HG03066 (cell line): ENCODE results near the gene KIF21B.

Experiments used
- ATAC-seq: cut with Tn5 transposase; IDR thresholded peaks from one replicate; pipeline ENCODE4 v1.9.1; 2021; ENCODE audit warnings: low read depth; ENCODE audit not compliant: unreplicated experiment

Gene KIF21B

GRCh38 chr1:201049248-201049831 is 25.8 kb upstream of the KIF21B start:
- ATAC-seq, result no peak

GRCh38 chr1:201048521-201048920 is 25.0 kb upstream of the KIF21B start:
- ATAC-seq, result no peak

- no peak for ATAC-seq
Observed at GRCh38 chr1:201044119-201044518, 20.6 kb upstream of the KIF21B start.

GRCh38 chr1:201042779-201043461 is 19.4 kb upstream of the KIF21B start:
- ATAC-seq, result no peak

- no peak for ATAC-seq
Observed at GRCh38 chr1:201041011-201041410, 17.5 kb upstream of the KIF21B start.

GRCh38 chr1:201039876-201040275 is 16.4 kb upstream of the KIF21B start:
- ATAC-seq, result no peak

- ATAC-seq, result no peak
Observed at GRCh38 chr1:201039418-201039817, 15.9 kb upstream of the KIF21B start.

- no peak for ATAC-seq
Observed at GRCh38 chr1:201038186-201038876, 14.8 kb upstream of the KIF21B start.

GRCh38 chr1:201036188-201036842 is 12.8 kb upstream of the KIF21B start:
- ATAC-seq, result no peak

GRCh38 chr1:201034671-201035070 is 11.2 kb upstream of the KIF21B start:
- ATAC-seq, result no peak

GRCh38 chr1:201032408-201032807 is 8.9 kb upstream of the KIF21B start:
- ATAC-seq, result no peak

- ATAC-seq, result no peak
Observed at GRCh38 chr1:201028461-201028889, 5.0 kb upstream of the KIF21B start.

- no peak for ATAC-seq
Observed at GRCh38 chr1:201026836-201027235, 3.3 kb upstream of the KIF21B start.

- no peak for ATAC-seq
Observed at GRCh38 chr1:201026234-201026633, 2.7 kb upstream of the KIF21B start.

GRCh38 chr1:201025571-201026002 is 2.1 kb upstream of the KIF21B start:
- no peak for ATAC-seq

- ATAC-seq, result no peak
Observed at GRCh38 chr1:201024625-201024998, 1.1 kb upstream of the KIF21B start.

- ATAC-seq, result no peak
Observed at GRCh38 chr1:201023920-201024624, 558 bp upstream of the KIF21B start.

GRCh38 chr1:201022820-201023516 is 546 bp downstream of the KIF21B start:
- no peak for ATAC-seq

- ATAC-seq, result no peak
Observed at GRCh38 chr1:201022493-201022819, 1.1 kb downstream of the KIF21B start.
